Liver (tissue), 9 donors: ENCODE results near the gene NDUFV2. TPM values are rescaled to one million over a fixed set of nuclear protein-coding genes. Genes with fewer than 3 reads are reported as not detected.

Source experiments
- DNase-seq: peaks from one replicate; pipeline ENCODE4 v3.0.0-alpha.2; 2017; ENCODE audit warnings: low spot score
- H3K27ac ChIP-seq, 2 donors: one replicate each; pipeline ENCODE4 v1.7.0; 2013; ENCODE audit warnings: inconsistent platforms in 2 of 2, low read length in 2 of 2, control low read depth in 1 of 2, low read depth in 1 of 2, mild to moderate bottlenecking in 1 of 2
- H3K27me3 ChIP-seq, 4 donors: one replicate each; pipeline versions ENCODE4 v1.6.1 to v1.7.0; 2013; ENCODE audit warnings: low read length in 3 of 4, inconsistent platforms in 1 of 4, mild to moderate bottlenecking in 1 of 4, moderate library complexity in 1 of 4; ENCODE audit not compliant: control insufficient read depth in 4 of 4, insufficient read depth in 4 of 4
- H3K36me3 ChIP-seq, 4 donors: one replicate each; pipeline versions ENCODE4 v1.6.1 to v1.7.0; 2013; ENCODE audit warnings: low read length in 3 of 4, mild to moderate bottlenecking in 3 of 4, low read depth in 1 of 4, moderate library complexity in 1 of 4; ENCODE audit not compliant: control insufficient read depth in 4 of 4, insufficient read depth in 3 of 4
- H3K4me1 ChIP-seq, 4 donors: one replicate each; pipeline versions ENCODE4 v1.6.1 to v1.7.0; 2013; ENCODE audit warnings: low read length in 3 of 4, mild to moderate bottlenecking in 3 of 4, moderate library complexity in 1 of 4; ENCODE audit not compliant: control insufficient read depth in 4 of 4, insufficient read depth in 4 of 4
- H3K4me3 ChIP-seq, 3 donors: one replicate each; pipeline versions ENCODE4 v1.6.1 to v1.7.0; 2013; ENCODE audit warnings: low read length in 3 of 3, control low read depth in 1 of 3, low read depth in 1 of 3, mild to moderate bottlenecking in 1 of 3
- H3K9ac ChIP-seq, 2 donors: one replicate each; pipeline ENCODE4 v1.7.0; 2013; ENCODE audit warnings: low read length in 2 of 2, mild to moderate bottlenecking in 2 of 2, moderate library complexity in 2 of 2, control low read depth in 1 of 2, low read depth in 1 of 2
- H3K9me3 ChIP-seq, 4 donors: one replicate each; pipeline versions ENCODE4 v1.6.1 to v1.7.0; 2013; ENCODE audit warnings: low read length in 3 of 4; ENCODE audit not compliant: control insufficient read depth in 4 of 4
- EGR1 ChIP-seq, 2 donors: IDR thresholded peaks; 2 replicates each; pipeline ENCODE4 v1.6.1; 2016 to 2018; ENCODE audit warnings: antibody characterized with exemption in 2 of 2, low read depth in 2 of 2
- FOXA1 ChIP-seq: IDR thresholded peaks from 2 replicates; pipeline ENCODE4 v1.6.1; 2016; ENCODE audit warnings: antibody characterized with exemption
- FOXA2 ChIP-seq: IDR thresholded peaks from 2 replicates; pipeline ENCODE4 v1.6.1; 2016; ENCODE audit warnings: antibody characterized with exemption
- GABPA ChIP-seq, 2 donors: IDR thresholded peaks in 1 of 2; conservative IDR thresholded peaks in 1 of 2; 2 replicates each; pipeline ENCODE4 v1.6.1; 2016; ENCODE audit warnings: antibody characterized with exemption in 2 of 2, mild to moderate bottlenecking in 1 of 2, moderate library complexity in 1 of 2
- HNF4A ChIP-seq, 2 donors: conservative IDR thresholded peaks; 2 replicates each; pipeline ENCODE4 v1.6.1; 2016; ENCODE audit warnings: antibody characterized with exemption in 2 of 2, mild to moderate bottlenecking in 2 of 2
- HNF4G ChIP-seq: IDR thresholded peaks from 2 replicates; pipeline ENCODE4 v1.6.1; 2016; ENCODE audit warnings: antibody characterized with exemption
- JUND ChIP-seq, 2 donors: IDR thresholded peaks; 2 replicates each; pipeline ENCODE4 v1.6.1; 2016; ENCODE audit warnings: antibody characterized with exemption in 2 of 2
- NR2F2 ChIP-seq: IDR thresholded peaks from 2 replicates; pipeline ENCODE4 v1.6.1; 2016; ENCODE audit warnings: antibody characterized with exemption
- RAD21 ChIP-seq, 2 donors: IDR thresholded peaks; 2 replicates each; pipeline ENCODE4 v1.6.1; 2016; ENCODE audit warnings: antibody characterized with exemption in 2 of 2, mild to moderate bottlenecking in 2 of 2
- RXRA ChIP-seq, 2 donors: IDR thresholded peaks; 2 replicates each; pipeline ENCODE4 v1.6.1; 2017 to 2018; ENCODE audit warnings: antibody characterized with exemption in 2 of 2, mild to moderate bottlenecking in 1 of 2
- SP1 ChIP-seq: IDR thresholded peaks from 2 replicates; pipeline ENCODE4 v1.6.1; 2018; ENCODE audit warnings: antibody characterized with exemption, mild to moderate bottlenecking
- TAF1 ChIP-seq: conservative IDR thresholded peaks from 2 replicates; pipeline ENCODE4 v1.6.1; 2016; ENCODE audit warnings: antibody characterized with exemption, mild to moderate bottlenecking
- YY1 ChIP-seq: IDR thresholded peaks from 2 replicates; pipeline ENCODE4 v1.6.1; 2016; ENCODE audit warnings: antibody characterized with exemption, mild to moderate bottlenecking
- WGBS: extraction: QIAGEN DNeasy Blood & Tissue Kit; methylation state at CpG from one replicate; pipeline ENCODE4 v1.1.7; 2013; 5-methylcytosine and 5-hydroxymethylcytosine counted together
- polyA plus RNA-seq, 2 donors: library from polyadenylated mRNA; stranded (reverse) in 1 of 2; unstranded in 1 of 2; fragments of 200-250 nt in 1 of 2; fragments of >200 nt in 1 of 2; fragmentation: Nextera tagmentation in 1 of 2; extraction: Ambion mirVana in 1 of 2; gene quantifications; one replicate each; pipeline versions ENCODE4 v1.2.1 to v1.2.3, GENCODE V29; 2013 to 2015
- total RNA-seq, 2 donors: library from RNA; depleted of rRNA; stranded (reverse); fragments of >200 nt; gene quantifications; one replicate each; pipeline ENCODE4 v1.2.3, GENCODE V29; 2014
- TF ChIP-seq, protein P1 (sequence below): IDR thresholded peaks from 2 replicates; pipeline ENCODE4 v1.6.1; 2016; ENCODE audit warnings: antibody characterized with exemption, mild to moderate bottlenecking
- TF ChIP-seq, protein P2 (sequence below): IDR thresholded peaks from 2 replicates; pipeline ENCODE4 v1.6.1; 2016; ENCODE audit warnings: antibody characterized with exemption
- TF ChIP-seq, protein P3 (sequence below): IDR thresholded peaks from 2 replicates; pipeline ENCODE4 v1.6.1; 2016; ENCODE audit warnings: antibody characterized with exemption
- donor health status: healthy.
- donor health status: healthy.
- donor health status: healthy.
- donor health status: healthy.
- donor health status: healthy.

Gene NDUFV2
- total and polyA plus RNA-seq, 4 donors, result 74.5 to 415 (median 185) TPM

DNA sequence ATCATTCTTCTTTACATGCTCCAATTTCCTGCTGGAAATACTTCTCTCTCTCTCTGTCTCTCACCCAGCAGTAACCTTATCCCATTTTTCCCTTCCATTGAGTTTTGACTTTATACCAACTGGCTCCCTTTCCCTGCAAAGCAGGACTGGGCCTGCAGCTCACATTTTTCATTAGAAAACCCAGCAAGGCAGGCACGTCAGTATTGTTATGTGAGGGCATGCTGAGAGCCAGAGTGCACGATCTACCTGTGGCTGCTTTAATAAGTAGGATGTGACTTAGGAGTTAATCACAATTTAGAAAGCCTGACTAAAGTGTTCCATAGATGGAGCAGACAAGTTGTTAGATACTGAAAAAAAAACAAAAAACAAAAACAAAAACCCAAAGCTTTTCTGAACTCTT is 5.2 kb upstream of the NDUFV2 start:
- 92% methylated on average over 2 of the region's 2 CpGs for WGBS
- no peak for DNase-seq
- Histone ChIP-seq H3K27me3 (no peaks in the 10 kb centered on the region), H3K9me3 (no peaks in the 10 kb centered on the region), H3K4me3 (no peak overlapping the region), H3K9ac (no peak overlapping the region), H3K27ac (no peak overlapping the region), H3K4me1 (peaks cover 5 to 13% (median 10%) of the 10 kb centered on the region in 4 donors), H3K36me3 (no peaks in the 10 kb centered on the region)
- no peak for TF ChIP-seq FOXA1
- TF ChIP-seq FOXA2, result no peak
- no peak for TF ChIP-seq HNF4A (conservative IDR thresholded peaks at IDR 0.05)
- TF ChIP-seq RXRA (IDR thresholded peaks at IDR 0.05), result no peak
- TF ChIP-seq YY1, result no peak
- TF ChIP-seq HNF4G, result no peak
- no peak for TF ChIP-seq JUND (IDR thresholded peaks at IDR 0.05)
- TF ChIP-seq NR2F2, result no peak
- TF ChIP-seq, protein P1, sequence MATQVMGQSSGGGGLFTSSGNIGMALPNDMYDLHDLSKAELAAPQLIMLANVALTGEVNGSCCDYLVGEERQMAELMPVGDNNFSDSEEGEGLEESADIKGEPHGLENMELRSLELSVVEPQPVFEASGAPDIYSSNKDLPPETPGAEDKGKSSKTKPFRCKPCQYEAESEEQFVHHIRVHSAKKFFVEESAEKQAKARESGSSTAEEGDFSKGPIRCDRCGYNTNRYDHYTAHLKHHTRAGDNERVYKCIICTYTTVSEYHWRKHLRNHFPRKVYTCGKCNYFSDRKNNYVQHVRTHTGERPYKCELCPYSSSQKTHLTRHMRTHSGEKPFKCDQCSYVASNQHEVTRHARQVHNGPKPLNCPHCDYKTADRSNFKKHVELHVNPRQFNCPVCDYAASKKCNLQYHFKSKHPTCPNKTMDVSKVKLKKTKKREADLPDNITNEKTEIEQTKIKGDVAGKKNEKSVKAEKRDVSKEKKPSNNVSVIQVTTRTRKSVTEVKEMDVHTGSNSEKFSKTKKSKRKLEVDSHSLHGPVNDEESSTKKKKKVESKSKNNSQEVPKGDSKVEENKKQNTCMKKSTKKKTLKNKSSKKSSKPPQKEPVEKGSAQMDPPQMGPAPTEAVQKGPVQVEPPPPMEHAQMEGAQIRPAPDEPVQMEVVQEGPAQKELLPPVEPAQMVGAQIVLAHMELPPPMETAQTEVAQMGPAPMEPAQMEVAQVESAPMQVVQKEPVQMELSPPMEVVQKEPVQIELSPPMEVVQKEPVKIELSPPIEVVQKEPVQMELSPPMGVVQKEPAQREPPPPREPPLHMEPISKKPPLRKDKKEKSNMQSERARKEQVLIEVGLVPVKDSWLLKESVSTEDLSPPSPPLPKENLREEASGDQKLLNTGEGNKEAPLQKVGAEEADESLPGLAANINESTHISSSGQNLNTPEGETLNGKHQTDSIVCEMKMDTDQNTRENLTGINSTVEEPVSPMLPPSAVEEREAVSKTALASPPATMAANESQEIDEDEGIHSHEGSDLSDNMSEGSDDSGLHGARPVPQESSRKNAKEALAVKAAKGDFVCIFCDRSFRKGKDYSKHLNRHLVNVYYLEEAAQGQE, result no peak
- TF ChIP-seq TAF1, result no peak
- no peak for TF ChIP-seq RAD21 (IDR thresholded peaks at IDR 0.05)

DNA sequence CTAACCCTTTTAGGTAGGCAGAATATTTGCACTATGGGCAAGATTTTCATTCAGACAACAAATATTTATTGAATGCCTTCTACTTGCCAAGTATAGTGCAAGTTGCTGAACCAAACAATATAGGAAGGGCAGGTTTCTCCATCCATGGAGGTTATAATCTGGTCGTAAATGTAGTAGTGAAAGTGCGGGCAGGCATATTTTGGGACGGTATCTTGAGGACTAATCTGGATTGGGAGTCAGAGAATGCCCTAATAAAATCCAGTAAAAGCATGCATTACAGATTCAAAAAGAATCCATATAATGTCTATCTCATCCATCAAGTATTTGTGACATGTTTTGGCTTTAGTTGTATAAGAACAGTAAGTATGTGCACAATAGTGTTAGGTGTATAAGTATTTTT is 1.7 kb upstream of the NDUFV2 start:
- 89% methylated on average over 3 of the region's 3 CpGs for WGBS
- no peak overlapping the region for H3K4me3 ChIP-seq
- no peak for DNase-seq

More for the DNA sequence above, 1.7 kb upstream of the NDUFV2 start:
- no peak overlapping the region for H3K9ac ChIP-seq
- no peak overlapping the region for H3K27ac ChIP-seq
- TF ChIP-seq RXRA (IDR thresholded peaks at IDR 0.05) (no peak), FOXA1 (no peak), JUND (IDR thresholded peaks at IDR 0.05) (no peak), YY1 (no peak), NR2F2 (no peak), HNF4G (no peak), GABPA (IDR thresholded peaks at IDR 0.05 in 1 of 2, conservative IDR thresholded peaks at IDR 0.05 in 1 of 2) (no peak), SP1 (no peak), EGR1 (IDR thresholded peaks at IDR 0.05; ENCODE audit: low read depth in 2 of 2) (no peak)
- TF ChIP-seq, protein P2, sequence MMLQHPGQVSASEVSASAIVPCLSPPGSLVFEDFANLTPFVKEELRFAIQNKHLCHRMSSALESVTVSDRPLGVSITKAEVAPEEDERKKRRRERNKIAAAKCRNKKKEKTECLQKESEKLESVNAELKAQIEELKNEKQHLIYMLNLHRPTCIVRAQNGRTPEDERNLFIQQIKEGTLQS, result no peak
- TF ChIP-seq, protein P3, sequence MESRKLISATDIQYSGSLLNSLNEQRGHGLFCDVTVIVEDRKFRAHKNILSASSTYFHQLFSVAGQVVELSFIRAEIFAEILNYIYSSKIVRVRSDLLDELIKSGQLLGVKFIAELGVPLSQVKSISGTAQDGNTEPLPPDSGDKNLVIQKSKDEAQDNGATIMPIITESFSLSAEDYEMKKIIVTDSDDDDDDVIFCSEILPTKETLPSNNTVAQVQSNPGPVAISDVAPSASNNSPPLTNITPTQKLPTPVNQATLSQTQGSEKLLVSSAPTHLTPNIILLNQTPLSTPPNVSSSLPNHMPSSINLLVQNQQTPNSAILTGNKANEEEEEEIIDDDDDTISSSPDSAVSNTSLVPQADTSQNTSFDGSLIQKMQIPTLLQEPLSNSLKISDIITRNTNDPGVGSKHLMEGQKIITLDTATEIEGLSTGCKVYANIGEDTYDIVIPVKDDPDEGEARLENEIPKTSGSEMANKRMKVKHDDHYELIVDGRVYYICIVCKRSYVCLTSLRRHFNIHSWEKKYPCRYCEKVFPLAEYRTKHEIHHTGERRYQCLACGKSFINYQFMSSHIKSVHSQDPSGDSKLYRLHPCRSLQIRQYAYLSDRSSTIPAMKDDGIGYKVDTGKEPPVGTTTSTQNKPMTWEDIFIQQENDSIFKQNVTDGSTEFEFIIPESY, result no peak
- no peaks in the 10 kb centered on the region for H3K27me3 ChIP-seq
- no peaks in the 10 kb centered on the region for H3K36me3 ChIP-seq
- peaks cover 4 to 20% (median 11%) of the 10 kb centered on the region in 4 donors for H3K4me1 ChIP-seq
- no peaks in the 10 kb centered on the region for H3K9me3 ChIP-seq
